Vagina (tissue), 2 donors: ENCODE data around the gene SNED1.

Experiments
- POLR2A ChIP-seq, 2 donors: fragments of 450-650 bp; IDR thresholded peaks; one replicate each; pipeline ENCODE4 v1.6.1; 2017; ENCODE audit warnings: antibody characterized with exemption in 2 of 2, mild to moderate bottlenecking in 2 of 2, moderate library complexity in 2 of 2
- POLR2AphosphoS5 ChIP-seq, 2 donors: sonication (generic); formaldehyde crosslinking; IDR thresholded peaks; one replicate each; pipeline ENCODE4 v1.9.0; 2017; ENCODE audit warnings: antibody characterized with exemption in 2 of 2, mild to moderate bottlenecking in 2 of 2, low read depth in 1 of 2; ENCODE audit not compliant: insufficient read depth in 1 of 2
- TF ChIP-seq, protein P1 (sequence below), 3 experiments: fragments of 450-650 bp in 2 of 3; fragments of 200-600 bp in 1 of 3; sonication (generic) in 1 of 3; IDR thresholded peaks; one replicate each; pipeline ENCODE4 v1.5.1; 2017 to 2019; ENCODE audit warnings: antibody characterized with exemption in 3 of 3, mild to moderate bottlenecking in 2 of 3, moderate library complexity in 2 of 3

DNA sequence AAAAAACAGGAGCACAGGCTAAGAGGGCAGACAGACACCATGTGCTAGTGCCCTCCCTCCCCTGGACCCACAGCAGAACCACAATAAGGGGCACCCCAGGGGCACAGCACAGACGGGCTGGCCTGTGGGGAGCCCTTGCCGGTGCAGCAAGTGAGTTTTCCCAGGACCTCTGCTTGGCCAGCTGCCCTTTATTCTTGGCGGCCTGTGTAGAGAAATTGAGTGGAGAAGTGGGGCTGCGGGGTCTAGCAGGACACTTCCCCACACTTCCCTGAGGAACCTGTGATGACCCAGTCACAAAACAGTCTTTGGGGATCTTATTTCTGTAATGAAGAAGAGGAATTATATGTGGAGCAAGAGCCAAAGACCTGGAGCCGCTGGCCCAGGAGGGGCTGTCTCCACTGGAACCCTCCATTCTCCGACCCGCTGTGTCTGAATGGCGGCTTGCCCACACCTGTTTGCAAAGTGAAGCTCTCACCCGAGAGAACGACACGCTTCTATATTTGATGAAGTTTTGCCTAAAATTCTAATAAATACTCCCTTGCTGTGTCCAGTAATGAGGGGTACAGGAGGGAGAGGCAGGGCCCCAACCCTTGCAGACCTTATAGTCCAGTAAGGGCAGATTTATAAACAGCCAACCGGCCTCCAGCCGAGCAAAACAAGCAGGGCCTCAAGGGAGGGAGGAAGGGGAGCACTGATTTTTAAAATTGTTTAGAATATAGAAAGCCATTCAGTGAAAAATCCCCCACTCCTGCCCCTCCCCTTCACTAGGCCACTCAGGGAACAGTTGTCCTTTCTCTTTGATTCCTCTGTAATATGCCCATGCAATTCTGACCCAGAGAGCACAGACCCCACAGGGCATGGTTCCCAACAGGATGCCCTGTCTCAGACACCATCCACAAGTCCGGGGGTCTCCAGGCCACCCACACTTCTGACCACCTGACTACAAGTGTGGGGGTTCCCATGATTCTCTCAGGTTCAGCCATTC, 44.7 kb upstream of the SNED1 start:
- TF ChIP-seq, protein P1, sequence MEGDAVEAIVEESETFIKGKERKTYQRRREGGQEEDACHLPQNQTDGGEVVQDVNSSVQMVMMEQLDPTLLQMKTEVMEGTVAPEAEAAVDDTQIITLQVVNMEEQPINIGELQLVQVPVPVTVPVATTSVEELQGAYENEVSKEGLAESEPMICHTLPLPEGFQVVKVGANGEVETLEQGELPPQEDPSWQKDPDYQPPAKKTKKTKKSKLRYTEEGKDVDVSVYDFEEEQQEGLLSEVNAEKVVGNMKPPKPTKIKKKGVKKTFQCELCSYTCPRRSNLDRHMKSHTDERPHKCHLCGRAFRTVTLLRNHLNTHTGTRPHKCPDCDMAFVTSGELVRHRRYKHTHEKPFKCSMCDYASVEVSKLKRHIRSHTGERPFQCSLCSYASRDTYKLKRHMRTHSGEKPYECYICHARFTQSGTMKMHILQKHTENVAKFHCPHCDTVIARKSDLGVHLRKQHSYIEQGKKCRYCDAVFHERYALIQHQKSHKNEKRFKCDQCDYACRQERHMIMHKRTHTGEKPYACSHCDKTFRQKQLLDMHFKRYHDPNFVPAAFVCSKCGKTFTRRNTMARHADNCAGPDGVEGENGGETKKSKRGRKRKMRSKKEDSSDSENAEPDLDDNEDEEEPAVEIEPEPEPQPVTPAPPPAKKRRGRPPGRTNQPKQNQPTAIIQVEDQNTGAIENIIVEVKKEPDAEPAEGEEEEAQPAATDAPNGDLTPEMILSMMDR (IDR thresholded peaks at IDR 0.05): no peak
- TF ChIP-seq POLR2AphosphoS5 (IDR thresholded peaks at IDR 0.05; ENCODE audit: insufficient read depth in 1 of 2, low read depth in 1 of 2) (no peak), POLR2A (IDR thresholded peaks at IDR 0.05) (no peak)
